WI38 (cell line): ENCODE data around the gene MT2A.
A peak's percentile ranks its signal among the peaks of the same experiment; 100 is the strongest.

ENCODE experiments used
- H3K4me3 ChIP-seq: 2 replicates; pipeline ENCODE4 v1.5.1; 2011; ENCODE audit warnings: low read depth, mild to moderate bottlenecking, control low read depth, low read length
- CTCF ChIP-seq: IDR thresholded peaks from 2 replicates; pipeline ENCODE4 v1.5.1; 2012; ENCODE audit warnings: low read depth, mild to moderate bottlenecking, control low read depth, low read length

Gene MT2A

GRCh38 chr16:56601325-56601724 is 7.1 kb upstream of the MT2A start:
- TF ChIP-seq CTCF, result no peak
- H3K4me3 ChIP-seq, result no peak overlapping the region

GRCh38 chr16:56603589-56603988 is 4.8 kb upstream of the MT2A start:
- no peak overlapping the region for H3K4me3 ChIP-seq
- peak; percentile 25; the same call in 1 of the 2 replicates for TF ChIP-seq CTCF

- no peak overlapping the region for H3K4me3 ChIP-seq
- no peak for TF ChIP-seq CTCF
Measured at GRCh38 chr16:56604966-56605365, 3.4 kb upstream of the MT2A start.

GRCh38 chr16:56605475-56605874 is 2.9 kb upstream of the MT2A start:
- no peak overlapping the region for H3K4me3 ChIP-seq
- no peak for TF ChIP-seq CTCF

GRCh38 chr16:56606071-56606475 is 2.3 kb upstream of the MT2A start:
- H3K4me3 ChIP-seq, result no peak overlapping the region
- TF ChIP-seq CTCF, result no peak

- peak overlapping the region; percentile 47 for H3K4me3 ChIP-seq
- no peak for TF ChIP-seq CTCF
Measured at GRCh38 chr16:56606476-56607108, 1.8 kb upstream of the MT2A start.

GRCh38 chr16:56607109-56607618 is 1.2 kb upstream of the MT2A start:
- TF ChIP-seq CTCF, result no peak
- peak overlapping the region; percentile 47 for H3K4me3 ChIP-seq
